HepG2 (cell line): ENCODE results near the gene EIF2S2. TPM values are rescaled to one million over a fixed set of nuclear protein-coding genes. Genes with fewer than 3 reads are reported as not detected.

Source experiments
- ARNT2 ChIP-seq: sonication (generic); formaldehyde crosslinking; IDR thresholded peaks from 2 replicates; pipeline ENCODE4 v1.8.0; 2022; ENCODE audit warnings: mild to moderate bottlenecking, low read depth, missing genetic modification reagents, moderate library complexity
- ATRX ChIP-seq: sonication (generic); formaldehyde crosslinking; IDR thresholded peaks from 2 replicates; pipeline ENCODE4 v1.4.0; 2020; ENCODE audit warnings: missing genetic modification reagents, borderline replicate concordance
- CREBL2 ChIP-seq: sonication (generic); formaldehyde crosslinking; IDR thresholded peaks from 2 replicates; pipeline ENCODE4 v1.8.1; 2023; ENCODE audit warnings: missing genetic modification reagents, mild to moderate bottlenecking, borderline replicate concordance
- FOXA1 ChIP-seq, 2 experiments: fragments of 450-650 bp in 1 of 2; sonication (generic) in 1 of 2; formaldehyde crosslinking in 1 of 2; IDR thresholded peaks; 2 replicates each; pipeline versions ENCODE4 v1.4.0 to v1.6.1; 2016 to 2020; ENCODE audit warnings: missing genetic modification reagents in 1 of 2
- GLMP ChIP-seq: sonication (generic); formaldehyde crosslinking; IDR thresholded peaks from 2 replicates; pipeline ENCODE4 v1.9.0; 2021; ENCODE audit warnings: missing genetic modification reagents, mild to moderate bottlenecking, borderline replicate concordance
- HOXA9 ChIP-seq: sonication (generic); formaldehyde crosslinking; IDR thresholded peaks from 2 replicates; pipeline ENCODE4 v1.8.1; 2022; ENCODE audit warnings: missing genetic modification reagents, mild to moderate bottlenecking, moderate library complexity, borderline replicate concordance
- JUN ChIP-seq: sonication (generic); formaldehyde crosslinking; IDR thresholded peaks from 2 replicates; pipeline ENCODE4 v1.4.0; 2020; ENCODE audit warnings: mild to moderate bottlenecking, missing genetic modification reagents
- MEF2D ChIP-seq: sonication (generic); formaldehyde crosslinking; IDR thresholded peaks from 2 replicates; pipeline ENCODE4 v1.5.1; 2020; ENCODE audit warnings: mild to moderate bottlenecking, missing genetic modification reagents
- RFX5 ChIP-seq: IDR thresholded peaks from 2 replicates; pipeline ENCODE4 v1.6.1; 2011; ENCODE audit warnings: low read depth, low read length, improper control_type of control experiment
- ZBTB33 ChIP-seq: sonication (generic); formaldehyde crosslinking; IDR thresholded peaks from 2 replicates; pipeline ENCODE4 v1.4.0; 2020; ENCODE audit warnings: missing genetic modification reagents
- ZC3H13 ChIP-seq: sonication (generic); formaldehyde crosslinking; IDR thresholded peaks from 2 replicates; pipeline ENCODE4 v1.8.1; 2023; ENCODE audit warnings: mild to moderate bottlenecking, missing genetic modification reagents, moderate library complexity
- ZNF281 ChIP-seq: sonication (generic); formaldehyde crosslinking; IDR thresholded peaks from 2 replicates; pipeline ENCODE4 v1.4.0; 2020; ENCODE audit warnings: missing genetic modification reagents, borderline replicate concordance
- ZNF598 ChIP-seq: sonication (generic); formaldehyde crosslinking; IDR thresholded peaks from 2 replicates; pipeline ENCODE4 v1.5.1; 2020; ENCODE audit warnings: mild to moderate bottlenecking, missing genetic modification reagents, borderline replicate concordance
- ZNF672 ChIP-seq: sonication (generic); formaldehyde crosslinking; IDR thresholded peaks from 2 replicates; pipeline ENCODE4 v1.8.1; 2022; ENCODE audit warnings: missing genetic modification reagents
- ZNF674 ChIP-seq: sonication (generic); formaldehyde crosslinking; IDR thresholded peaks from 2 replicates; pipeline ENCODE4 v1.5.0; 2020; ENCODE audit warnings: low read depth, mild to moderate bottlenecking, missing genetic modification reagents
- ZNF800 ChIP-seq: sonication (generic); formaldehyde crosslinking; IDR thresholded peaks from 2 replicates; pipeline ENCODE4 v1.4.0; 2020; ENCODE audit warnings: missing genetic modification reagents
- polyA plus RNA-seq, 8 experiments: library from polyadenylated mRNA; depleted of rRNA in 3 of 8; stranded (reverse) in 7 of 8; unstranded in 1 of 8; fragments of >200 nt; fragmentation: Illumina TruSeq in 4 of 8; extraction: Trizol in 4 of 8; gene quantifications; 2 replicates each; pipeline versions ENCODE4 v1.2.1 to v1.2.3, GENCODE V29; 2011 to 2016; ENCODE audit warnings: low read depth in 4 of 8, missing spikeins in 1 of 8, mixed read lengths in 1 of 8; ENCODE audit not compliant: insufficient read depth in 1 of 8
- total RNA-seq, 5 experiments: library from RNA; depleted of rRNA; stranded (reverse); fragments of >200 nt; fragmentation: Illumina TruSeq; extraction: Trizol; gene quantifications; 2 replicates each; pipeline ENCODE4 v1.2.3, GENCODE V29; 2016; ENCODE audit warnings: low read depth in 1 of 5

The EIF2S2 gene
- total and polyA plus RNA-seq, 2 of the 13 experiments (the other 11 are each of a cell fraction or from before 2014, with no cell fraction given): 126 to 213 TPM

GRCh38 chr20:34111702-34112599 is at the start of gene EIF2S2 (continued):
- TF ChIP-seq ZBTB33 (0 out of 2 replicates have a peak, but pooled peaks have one; percentile 20), ZNF674 (CRISPR knock-in tag) (peak; percentile 99; the same call in 1 of the 2 replicates), ATRX (CRISPR knock-in tag) (no peak; the same call in 1 of the 2 replicates), CREBL2 (no peak; the same call in 1 of the 2 replicates), ZNF598 (CRISPR knock-in tag) (peak; percentile 90; the same call in 1 of the 2 replicates), ZNF800 (CRISPR knock-in tag) (peak; percentile 96), RFX5 (no peak; the same call in 1 of the 2 replicates), HOXA9 (CRISPR knock-in tag) (peak; percentile 90; the same call in 1 of the 2 replicates), ARNT2 (CRISPR knock-in tag) (peak; percentile 98), ZNF281 (CRISPR knock-in tag) (peak; percentile 26; the same call in 1 of the 2 replicates), JUN (CRISPR knock-in tag) (0 out of 2 replicates have a peak, but pooled peaks have one; percentile 62), FOXA1 (IDR thresholded peaks at IDR 0.05) (no peak), FOXA1 (CRISPR knock-in tag; IDR thresholded peaks at IDR 0.05) (peak; percentile 94), GLMP (CRISPR knock-in tag) (peak; percentile 49; the same call in 1 of the 2 replicates), ZC3H13 (CRISPR knock-in tag) (peak; percentile 90), MEF2D (CRISPR knock-in tag) (peak; percentile 79; the same call in 1 of the 2 replicates), ZNF672 (CRISPR knock-in tag) (no peak)
